HL-60/S4 treated with retinoic acid at 250 ng/mL for 4 days and 3 days (cell line): ENCODE results near the gene ZNF691.
"Not testable (repeated sequence)": the region's sequence is repeated elsewhere in the genome, so short reads cannot be mapped to it uniquely, and the experiment has no call there.

ENCODE experiments used
- in situ Hi-C: fragments of 300-500 bp; cut with MboI; formaldehyde crosslinking; loops from 2 replicates; pipeline ENCODE4 v1.7.0; 2022; ENCODE audit warnings: low sequenced_read_pairs

Gene ZNF691

GRCh38 chr1:42856554-42856953, 10.1 kb downstream of the ZNF691 start:
- in situ Hi-C loops: not testable (repeated sequence)

- in situ Hi-C loops: not testable (repeated sequence)
These were observed 13.0 kb downstream of the ZNF691 start for GRCh38 chr1:42859366-42859765.

- in situ Hi-C loops: no loop called here
These were observed 14.1 kb downstream of the ZNF691 start for GRCh38 chr1:42860339-42861013.

- in situ Hi-C loops: no loop called here
These were observed 14.6 kb downstream of the ZNF691 start for GRCh38 chr1:42861014-42861399.

- in situ Hi-C loops: no loop called here
These were observed 20.1 kb downstream of the ZNF691 start for GRCh38 chr1:42866549-42866948.

GRCh38 chr1:42868466-42868865, 22.1 kb downstream of the ZNF691 start:
- in situ Hi-C loops: not testable (repeated sequence)

GRCh38 chr1:42869254-42869653, 22.8 kb downstream of the ZNF691 start:
- in situ Hi-C loops: not testable (repeated sequence)

- in situ Hi-C loops: not testable (repeated sequence)
These were observed 23.3 kb downstream of the ZNF691 start for GRCh38 chr1:42869751-42870150.

- in situ Hi-C loops: not testable (repeated sequence)
These were observed 26.7 kb downstream of the ZNF691 start for GRCh38 chr1:42873108-42873507.

GRCh38 chr1:42873670-42874069, 27.3 kb downstream of the ZNF691 start:
- in situ Hi-C loops: no loop called here

GRCh38 chr1:42876009-42876408, 29.6 kb downstream of the ZNF691 start:
- in situ Hi-C loops: no loop called here

- in situ Hi-C loops: no loop called here
These were observed 31.0 kb downstream of the ZNF691 start for GRCh38 chr1:42877380-42877779.

GRCh38 chr1:42880384-42880783, 34.0 kb downstream of the ZNF691 start:
- in situ Hi-C loops: no loop called here

GRCh38 chr1:42886046-42886739, 39.8 kb downstream of the ZNF691 start:
- in situ Hi-C loops: no loop called here

- in situ Hi-C loops: no loop called here
These were observed 40.4 kb downstream of the ZNF691 start for GRCh38 chr1:42886800-42887199.

GRCh38 chr1:42887366-42887765, 41.0 kb downstream of the ZNF691 start:
- in situ Hi-C loops: no loop called here

GRCh38 chr1:42888013-42888633, 41.7 kb downstream of the ZNF691 start:
- in situ Hi-C loops: no loop called here

GRCh38 chr1:42889264-42889663, 42.9 kb downstream of the ZNF691 start:
- in situ Hi-C loops: no loop called here

- in situ Hi-C loops: no loop called here
These were observed 45.2 kb downstream of the ZNF691 start for GRCh38 chr1:42891465-42892138.

- in situ Hi-C loops: loop anchor here (10.0 kb wide), 1 partner anchor 185 kb away; no protein-coding TSS in a partner anchor
These were observed 53.5 kb downstream of the ZNF691 start for GRCh38 chr1:42899960-42900359.
